Neuron (in vitro differentiated cells): ENCODE results near the gene TFAP2E.

Source experiments
- H2AFZ ChIP-seq: one replicate; pipeline ENCODE4 v1.6.1; 2013; ENCODE audit warnings: low read depth, mild to moderate bottlenecking, inconsistent platforms, low read length, moderate library complexity
- H3K27me3 ChIP-seq: one replicate; pipeline ENCODE4 v1.6.1; 2013; ENCODE audit warnings: low read length; ENCODE audit not compliant: insufficient read depth
- H3K36me3 ChIP-seq: one replicate; pipeline ENCODE4 v1.6.1; 2013; ENCODE audit warnings: low read length; ENCODE audit not compliant: insufficient read depth
- H3K4me1 ChIP-seq: one replicate; pipeline ENCODE4 v1.6.1; 2013; ENCODE audit warnings: low read length; ENCODE audit not compliant: insufficient read depth
- H3K4me3 ChIP-seq: 2 replicates; pipeline ENCODE4 v1.5.1; 2013; ENCODE audit warnings: mild to moderate bottlenecking, low read length, moderate library complexity
- H3K9me3 ChIP-seq: one replicate; pipeline ENCODE4 v1.6.1; 2013; ENCODE audit warnings: low read length

TFAP2E gene

DNA sequence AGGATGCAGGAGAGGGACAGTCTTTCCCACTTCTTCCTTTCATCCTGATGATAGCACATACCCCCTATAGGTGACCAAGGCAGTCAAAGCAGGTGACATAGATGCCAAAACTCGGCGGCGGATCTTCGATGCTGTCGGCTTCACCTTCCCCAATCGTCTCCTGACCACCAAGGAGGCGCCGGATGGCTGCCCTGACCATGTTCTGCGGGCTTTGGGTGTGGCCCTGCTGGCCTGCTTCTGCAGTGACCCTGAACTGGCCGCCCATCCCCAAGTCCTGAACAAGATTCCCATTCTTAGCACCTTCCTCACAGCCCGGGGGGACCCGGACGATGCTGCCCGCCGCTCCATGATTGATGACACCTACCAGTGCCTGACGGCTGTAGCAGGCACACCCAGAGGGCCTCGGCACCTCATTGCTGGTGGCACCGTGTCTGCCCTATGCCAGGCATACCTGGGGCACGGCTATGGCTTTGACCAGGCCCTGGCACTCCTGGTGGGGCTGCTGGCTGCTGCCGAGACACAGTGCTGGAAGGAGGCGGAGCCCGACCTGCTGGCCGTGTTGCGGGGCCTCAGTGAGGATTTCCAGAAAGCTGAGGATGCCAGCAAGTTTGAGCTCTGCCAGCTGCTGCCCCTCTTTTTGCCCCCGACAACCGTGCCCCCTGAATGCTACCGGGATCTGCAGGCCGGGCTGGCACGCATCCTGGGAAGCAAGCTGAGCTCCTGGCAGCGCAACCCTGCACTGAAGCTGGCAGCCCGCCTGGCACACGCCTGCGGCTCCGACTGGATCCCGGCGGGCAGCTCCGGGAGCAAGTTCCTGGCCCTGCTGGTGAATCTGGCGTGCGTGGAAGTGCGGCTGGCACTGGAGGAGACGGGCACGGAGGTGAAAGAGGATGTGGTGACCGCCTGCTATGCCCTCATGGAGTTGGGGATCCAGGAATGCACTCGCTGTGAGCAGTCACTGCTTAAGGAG, 12.6 kb upstream of the TFAP2E start:
- no peak overlapping the region for H3K4me3 ChIP-seq
- H3K27me3 ChIP-seq, result no peaks in the 10 kb centered on the region
- H3K4me1 ChIP-seq, result peaks cover 29% of the 10 kb centered on the region
- peaks cover 28% of the 10 kb centered on the region for H3K36me3 ChIP-seq
- H2AFZ ChIP-seq, result no peak overlapping the region
- H3K9me3 ChIP-seq, result no peaks in the 10 kb centered on the region

DNA sequence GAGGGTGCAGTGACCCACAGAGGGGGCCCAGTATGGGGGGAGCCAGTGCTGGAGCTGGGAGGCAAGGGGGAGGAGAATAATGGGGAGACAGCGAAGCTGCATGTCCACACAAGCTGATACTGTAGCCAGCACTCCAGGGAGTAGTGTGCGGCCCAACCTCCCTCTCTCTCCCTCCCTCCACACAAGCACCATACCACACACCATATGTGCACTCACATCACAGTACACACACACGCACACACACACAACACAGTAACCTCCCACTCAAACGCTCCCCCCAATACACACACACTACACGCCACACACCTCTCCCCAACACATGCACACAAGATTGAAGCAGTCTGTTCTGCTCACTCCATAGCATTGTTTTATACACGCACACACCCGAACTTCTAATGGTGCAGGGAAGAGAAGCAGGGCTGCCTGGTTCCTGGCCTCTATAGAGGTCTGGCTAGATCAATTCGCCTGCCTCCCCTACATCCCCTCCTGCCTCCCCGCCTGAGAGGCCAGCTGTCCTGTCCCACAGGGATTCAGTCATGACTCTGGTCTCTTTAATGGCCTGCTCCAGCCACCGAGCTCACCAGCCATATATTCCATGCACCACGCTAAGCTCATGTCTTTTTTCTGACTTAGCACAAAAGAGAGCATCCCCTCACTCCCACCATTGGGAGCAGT, 11.7 kb upstream of the TFAP2E start:
- Histone ChIP-seq H2AFZ (no peak overlapping the region), H3K4me1 (peaks cover 20% of the 10 kb centered on the region), H3K36me3 (peaks cover 28% of the 10 kb centered on the region), H3K9me3 (no peaks in the 10 kb centered on the region), H3K27me3 (no peaks in the 10 kb centered on the region), H3K4me3 (no peak overlapping the region)

DNA sequence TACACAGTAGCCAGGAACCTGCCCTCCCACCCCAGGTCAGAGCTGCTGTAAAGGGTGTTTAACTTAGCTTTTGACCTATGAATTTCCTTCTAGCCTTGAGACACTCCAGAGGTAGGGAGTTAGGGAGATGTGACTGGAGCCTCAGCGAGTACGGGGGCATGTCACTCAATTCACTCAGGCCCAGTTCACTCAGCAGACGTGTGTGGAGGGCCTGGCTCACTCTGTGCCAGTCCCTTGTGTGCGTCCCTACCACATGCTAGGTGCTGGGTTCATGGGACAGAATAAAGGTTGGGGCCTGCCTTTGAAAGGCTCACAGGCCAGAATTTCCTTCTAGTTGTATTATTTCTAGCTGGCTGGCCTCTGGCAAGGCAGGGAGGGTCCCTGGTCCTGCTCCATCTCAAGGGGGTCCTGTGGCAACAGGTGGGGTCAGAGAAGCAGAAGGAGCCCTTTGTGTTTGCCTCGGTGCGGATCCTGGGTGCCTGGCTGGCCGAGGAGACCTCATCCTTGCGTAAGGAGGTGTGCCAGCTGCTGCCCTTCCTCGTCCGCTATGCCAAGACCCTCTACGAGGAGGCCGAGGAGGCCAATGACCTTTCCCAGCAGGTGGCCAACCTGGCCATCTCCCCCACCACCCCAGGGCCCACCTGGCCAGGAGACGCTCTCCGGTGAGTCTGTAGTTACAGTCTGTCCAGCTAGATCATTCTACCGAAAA, 11.0 kb upstream of the TFAP2E start:
- Histone ChIP-seq H2AFZ (no peak overlapping the region), H3K9me3 (no peaks in the 10 kb centered on the region), H3K4me3 (no peak overlapping the region), H3K27me3 (no peaks in the 10 kb centered on the region), H3K36me3 (peaks cover 28% of the 10 kb centered on the region), H3K4me1 (peaks cover 17% of the 10 kb centered on the region)

DNA sequence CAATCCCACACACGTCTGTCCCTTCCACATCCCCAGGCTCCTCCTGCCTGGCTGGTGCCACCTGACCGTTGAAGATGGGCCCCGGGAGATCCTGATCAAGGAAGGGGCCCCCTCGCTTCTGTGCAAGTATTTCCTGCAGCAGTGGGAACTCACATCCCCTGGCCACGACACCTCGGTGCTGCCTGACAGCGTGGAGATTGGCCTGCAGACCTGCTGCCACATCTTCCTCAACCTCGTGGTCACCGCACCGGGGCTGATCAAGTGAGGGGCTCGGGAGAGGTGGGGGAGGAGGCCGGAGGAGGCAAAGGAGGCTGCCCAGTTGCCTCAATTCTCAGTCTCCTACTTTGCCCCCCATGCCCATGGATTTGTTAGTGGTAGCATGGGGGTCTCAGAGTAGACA, 9.9 kb upstream of the TFAP2E start:
- Histone ChIP-seq H3K4me1 (peaks cover 17% of the 10 kb centered on the region), H3K27me3 (no peaks in the 10 kb centered on the region), H3K36me3 (peaks cover 28% of the 10 kb centered on the region), H3K4me3 (no peak overlapping the region), H3K9me3 (no peaks in the 10 kb centered on the region), H2AFZ (no peak overlapping the region)

DNA sequence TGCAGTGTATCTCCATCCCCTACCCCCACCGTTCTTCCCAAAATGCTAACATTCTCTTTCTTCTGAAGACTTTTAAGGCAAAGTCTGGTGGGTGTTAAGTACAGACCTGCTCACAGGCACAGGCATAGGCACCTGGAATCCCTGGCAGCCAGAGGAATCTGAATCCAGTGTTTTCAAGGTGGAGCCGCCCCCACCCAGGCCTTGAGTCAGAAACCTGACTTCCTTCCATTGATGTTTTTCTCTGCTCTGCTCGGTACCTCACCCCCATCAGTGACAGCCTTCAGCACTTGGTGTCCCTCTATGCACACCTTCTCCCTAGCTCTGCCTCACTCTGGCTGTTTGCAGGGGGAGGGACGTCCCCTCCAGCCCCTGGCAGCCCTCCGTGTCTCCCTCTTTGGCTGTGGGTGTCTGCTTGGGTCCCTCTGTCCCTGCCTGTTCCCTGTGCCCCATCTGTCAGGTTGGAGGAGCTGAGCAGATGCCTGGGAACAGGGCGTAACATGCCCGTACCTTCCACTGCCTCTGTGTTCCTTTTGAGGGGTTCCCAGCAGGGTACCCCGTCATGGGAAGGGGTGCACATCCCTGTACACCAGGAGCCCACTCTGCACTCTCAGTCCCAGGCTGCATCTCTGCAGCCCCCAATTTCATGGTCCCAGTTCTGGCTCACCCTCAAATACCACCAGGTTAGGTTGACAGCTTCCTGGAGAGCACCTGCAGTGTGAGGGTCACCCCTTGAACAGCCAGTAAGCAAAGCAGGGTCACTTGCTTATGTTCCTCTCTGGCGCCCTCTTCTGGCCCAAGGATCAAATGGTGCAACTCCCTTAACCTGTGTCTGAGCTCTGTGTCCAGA, 8.9 kb upstream of the TFAP2E start:
- peaks cover 28% of the 10 kb centered on the region for H3K36me3 ChIP-seq
- H3K9me3 ChIP-seq, result no peaks in the 10 kb centered on the region
- peaks cover 7% of the 10 kb centered on the region for H3K4me1 ChIP-seq
- H3K27me3 ChIP-seq, result no peaks in the 10 kb centered on the region
- H2AFZ ChIP-seq, result no peak overlapping the region
- no peak overlapping the region for H3K4me3 ChIP-seq

DNA sequence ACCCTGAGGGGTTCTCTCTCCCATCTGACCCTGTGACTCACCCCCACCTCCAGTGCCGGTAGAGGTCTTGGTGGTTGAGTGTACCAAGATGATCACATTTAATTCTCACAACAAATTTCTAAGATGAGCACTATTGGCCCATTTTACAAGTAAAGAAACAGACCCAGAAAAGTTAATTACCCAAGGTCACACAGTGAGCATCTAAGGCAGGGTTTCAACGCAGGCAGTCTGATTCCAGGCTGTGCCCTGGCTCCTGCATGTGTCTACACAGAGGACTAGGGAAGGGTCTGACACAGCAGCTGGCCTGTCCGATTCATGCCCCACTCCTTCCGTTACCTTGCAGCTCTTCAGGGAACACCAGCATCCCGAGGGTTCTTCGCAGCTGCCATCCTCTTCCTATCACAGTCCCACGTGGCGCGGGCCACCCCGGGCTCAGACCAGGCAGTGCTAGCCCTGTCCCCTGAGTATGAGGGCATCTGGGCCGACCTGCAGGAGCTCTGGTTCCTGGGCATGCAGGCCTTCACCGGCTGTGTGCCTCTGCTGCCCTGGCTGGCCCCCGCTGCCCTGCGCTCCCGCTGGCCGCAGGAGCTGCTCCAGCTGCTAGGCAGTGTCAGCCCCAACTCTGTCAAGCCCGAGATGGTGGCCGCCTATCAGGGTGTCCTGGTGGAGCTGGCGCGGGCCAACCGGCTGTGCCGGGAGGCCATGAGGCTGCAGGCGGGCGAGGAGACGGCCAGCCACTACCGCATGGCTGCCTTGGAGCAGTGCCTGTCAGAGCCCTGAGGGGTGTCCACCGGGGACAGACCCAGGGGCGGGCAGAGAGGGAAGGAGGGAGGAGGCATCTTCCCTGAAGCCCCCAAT, 8.0 kb upstream of the TFAP2E start:
- no peak overlapping the region for H3K4me3 ChIP-seq
- no peaks in the 10 kb centered on the region for H3K9me3 ChIP-seq
- peaks cover 3% of the 10 kb centered on the region for H3K4me1 ChIP-seq
- peaks cover 28% of the 10 kb centered on the region for H3K36me3 ChIP-seq
- no peak overlapping the region for H2AFZ ChIP-seq
- H3K27me3 ChIP-seq, result no peaks in the 10 kb centered on the region

DNA sequence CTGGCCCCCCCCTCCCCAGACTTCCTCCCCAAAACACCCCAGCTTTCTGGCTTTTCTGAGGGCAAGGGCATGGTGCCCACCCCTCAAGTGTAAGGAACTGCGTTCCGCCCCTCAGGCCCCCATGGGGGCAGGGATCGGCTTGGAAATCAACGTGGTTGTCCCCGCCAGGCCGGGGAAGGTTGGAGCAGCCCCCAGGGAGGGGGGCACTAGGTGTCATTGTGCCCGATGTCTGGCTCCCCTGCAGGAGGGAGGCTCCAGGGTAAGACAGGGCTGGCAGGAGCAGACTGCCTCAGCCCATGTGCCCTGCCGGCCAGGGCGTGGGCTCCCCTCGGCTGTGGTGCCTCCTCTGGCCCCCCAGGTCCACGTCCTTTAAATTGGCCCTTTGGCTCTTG, 7.4 kb upstream of the TFAP2E start:
- H3K4me1 ChIP-seq, result peaks cover 3% of the 10 kb centered on the region
- H2AFZ ChIP-seq, result no peak overlapping the region
- peaks cover 27% of the 10 kb centered on the region for H3K36me3 ChIP-seq
- no peaks in the 10 kb centered on the region for H3K27me3 ChIP-seq
- no peak overlapping the region for H3K4me3 ChIP-seq
- no peaks in the 10 kb centered on the region for H3K9me3 ChIP-seq

DNA sequence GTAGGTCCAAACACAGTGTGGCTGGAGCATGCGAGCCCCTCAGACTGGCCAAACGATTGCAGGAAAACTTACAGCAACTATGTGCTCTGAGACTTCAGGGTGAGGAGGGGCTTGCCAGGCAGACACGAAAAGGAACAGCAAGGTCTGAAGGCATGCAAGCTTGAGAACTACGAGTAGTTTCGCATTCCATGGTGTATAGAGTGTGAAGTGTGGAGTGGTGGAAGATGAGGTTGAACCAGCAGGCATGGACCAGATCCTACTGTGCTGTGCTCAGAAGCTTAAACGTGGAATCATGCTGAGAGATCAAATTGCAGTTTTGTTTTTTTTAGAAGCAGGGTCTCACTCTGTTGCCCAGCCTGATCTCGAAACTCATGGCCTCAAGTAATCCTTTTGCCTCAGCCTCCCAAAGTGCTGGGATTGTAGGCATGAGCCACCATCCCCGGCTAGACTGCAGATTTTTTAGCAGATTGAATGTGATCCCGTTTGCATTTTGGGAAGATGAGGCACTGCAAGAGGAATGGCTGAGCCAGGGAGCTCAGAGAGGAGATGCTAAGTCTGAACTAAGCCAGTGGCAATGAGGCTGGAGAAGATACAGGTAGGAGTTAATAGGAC, 5.1 kb upstream of the TFAP2E start:
- Histone ChIP-seq H3K4me1 (peaks cover 8% of the 10 kb centered on the region), H2AFZ (no peak overlapping the region), H3K36me3 (peaks cover 9% of the 10 kb centered on the region), H3K27me3 (no peaks in the 10 kb centered on the region), H3K9me3 (no peaks in the 10 kb centered on the region), H3K4me3 (no peak overlapping the region)

DNA sequence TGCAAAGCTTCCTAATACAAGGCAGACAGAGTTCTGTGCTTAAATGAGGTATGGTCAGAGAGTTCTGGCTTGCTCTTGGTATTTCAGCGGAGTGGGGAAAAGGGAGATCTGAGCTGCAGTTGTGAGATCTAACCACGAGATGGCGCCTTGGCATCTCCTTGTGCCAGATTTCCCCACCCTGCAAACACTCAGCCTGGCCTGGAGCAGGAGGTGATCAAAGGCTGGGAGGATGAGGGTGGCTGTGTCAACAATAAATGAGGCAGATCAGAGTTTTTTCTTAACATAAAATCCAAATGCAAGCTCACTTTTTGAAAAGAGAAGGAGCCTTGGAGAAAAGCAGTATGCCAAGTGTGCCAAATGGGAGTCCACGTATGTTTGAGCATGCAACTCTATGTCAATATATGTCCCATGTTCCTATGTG, 4.1 kb upstream of the TFAP2E start:
- peaks cover 6% of the 10 kb centered on the region for H3K27me3 ChIP-seq
- H3K4me1 ChIP-seq, result peaks cover 8% of the 10 kb centered on the region
- H3K36me3 ChIP-seq, result peaks cover 8% of the 10 kb centered on the region
- H3K4me3 ChIP-seq, result no peak overlapping the region
- no peaks in the 10 kb centered on the region for H3K9me3 ChIP-seq
- H2AFZ ChIP-seq, result no peak overlapping the region

DNA sequence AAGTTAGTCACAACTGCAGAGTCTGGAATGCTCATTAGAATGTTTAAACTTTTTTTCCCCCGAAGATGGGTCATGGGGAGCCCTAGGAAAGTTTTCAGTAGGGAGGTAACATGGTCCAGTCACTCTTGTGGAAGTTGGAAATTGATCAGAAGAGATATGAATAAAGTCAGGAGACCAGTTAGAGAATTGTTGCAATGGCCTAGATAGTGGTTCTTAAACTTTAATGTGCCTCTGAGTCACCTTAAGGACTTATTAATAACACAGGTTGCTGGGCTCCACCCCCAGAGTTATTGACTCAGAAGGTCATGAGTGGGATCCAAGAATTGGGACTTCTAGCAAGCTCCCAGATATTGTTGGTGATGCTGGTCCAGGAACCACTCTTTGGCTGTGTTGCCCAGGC, 3.2 kb upstream of the TFAP2E start:
- peaks cover 14% of the 10 kb centered on the region for H3K27me3 ChIP-seq

DNA sequence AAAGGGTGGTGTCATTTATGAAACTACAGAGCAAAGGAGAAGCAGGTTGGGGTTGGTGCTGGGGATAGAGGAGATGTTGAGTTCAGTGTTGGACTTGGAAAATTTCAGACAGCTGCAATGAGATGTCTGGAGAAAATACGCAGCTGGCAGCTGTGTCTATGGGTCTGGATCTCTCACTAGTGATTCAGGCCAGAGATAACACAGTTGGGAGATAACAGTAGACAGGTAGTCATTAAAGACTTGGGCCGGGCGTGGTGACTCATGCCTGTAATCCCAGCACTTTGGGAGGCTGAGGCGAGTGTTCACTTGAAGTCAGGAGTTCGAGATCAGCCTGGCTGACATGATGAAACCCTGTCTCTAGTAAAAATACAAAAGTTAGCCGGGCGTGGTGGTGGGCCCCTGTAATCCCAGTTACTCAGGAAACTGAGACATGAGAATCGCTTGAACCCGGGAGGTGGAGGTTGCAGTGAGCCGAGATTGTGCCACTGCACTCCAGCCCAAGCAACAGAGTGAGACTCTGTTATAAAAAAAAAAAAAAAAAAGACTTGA, 2.5 kb upstream of the TFAP2E start:
- peaks cover 21% of the 10 kb centered on the region for H3K27me3 ChIP-seq

More for the DNA sequence above, 3.2 kb upstream of the TFAP2E start:
- no peak overlapping the region for H3K4me3 ChIP-seq
- peaks cover 8% of the 10 kb centered on the region for H3K4me1 ChIP-seq
- no peak overlapping the region for H2AFZ ChIP-seq
- peaks cover 1% of the 10 kb centered on the region for H3K9me3 ChIP-seq
- H3K36me3 ChIP-seq, result peaks cover 2% of the 10 kb centered on the region

More for the DNA sequence above, 2.5 kb upstream of the TFAP2E start:
- peaks cover 8% of the 10 kb centered on the region for H3K4me1 ChIP-seq
- no peak overlapping the region for H2AFZ ChIP-seq
- H3K9me3 ChIP-seq, result peaks cover 1% of the 10 kb centered on the region
- no peaks in the 10 kb centered on the region for H3K36me3 ChIP-seq
- no peak overlapping the region for H3K4me3 ChIP-seq
